Osteoblast (primary cell): Measurements from ENCODE around the gene RHBDF1. TPM values are rescaled to one million over a fixed set of nuclear protein-coding genes. Genes with fewer than 3 reads are reported as not detected.
"Not testable (repeated sequence)": the region's sequence is repeated elsewhere in the genome, so short reads cannot be mapped to it uniquely, and the experiment has no call there.

Experiments
- DNase-seq: peaks from one replicate; pipeline ENCODE4 v3.0.0; 2011; ENCODE audit warnings: low spot score, mixed read lengths; ENCODE audit not compliant: insufficient read length; ENCODE audit errors: missing footprints
- H2AFZ ChIP-seq: 2 replicates; pipeline ENCODE4 v1.6.0; 2011; ENCODE audit warnings: mild to moderate bottlenecking, low read length
- H3K27ac ChIP-seq: 2 replicates; pipeline ENCODE4 v1.5.1; 2011; ENCODE audit warnings: mild to moderate bottlenecking, low read depth, low read length, moderate library complexity
- H3K27me3 ChIP-seq: 2 replicates; pipeline ENCODE4 v1.6.0; 2012; ENCODE audit warnings: mild to moderate bottlenecking, control low read depth, inconsistent platforms, low read length, moderate library complexity; ENCODE audit not compliant: insufficient read depth
- H3K36me3 ChIP-seq: 2 replicates; pipeline ENCODE4 v1.5.1; 2011; ENCODE audit warnings: mild to moderate bottlenecking, low read length, control low read depth, moderate library complexity; ENCODE audit not compliant: insufficient read depth
- H3K4me1 ChIP-seq: 2 replicates; pipeline ENCODE4 v1.5.1; 2011; ENCODE audit warnings: mild to moderate bottlenecking, low read length, control low read depth, moderate library complexity; ENCODE audit not compliant: insufficient read depth
- H3K4me2 ChIP-seq: 2 replicates; pipeline ENCODE4 v1.6.0; 2011; ENCODE audit warnings: mild to moderate bottlenecking, low read length; ENCODE audit not compliant: insufficient read depth
- H3K4me3 ChIP-seq: fragments of 200-600 bp; sonication (generic); 3 replicates; pipeline ENCODE4 v1.5.1; 2012; ENCODE audit warnings: mild to moderate bottlenecking, low read length, inconsistent platforms; ENCODE audit not compliant: insufficient read depth
- H3K79me2 ChIP-seq: 2 replicates; pipeline ENCODE4 v1.6.0; 2012; ENCODE audit warnings: mild to moderate bottlenecking, low read length, control low read depth, inconsistent platforms; ENCODE audit not compliant: insufficient read depth
- H3K9me3 ChIP-seq: 2 replicates; pipeline ENCODE4 v1.5.1; 2011; ENCODE audit warnings: low read depth, low read length, control low read depth
- H4K20me1 ChIP-seq: 2 replicates; pipeline ENCODE4 v1.6.0; 2012; ENCODE audit warnings: mild to moderate bottlenecking, low read length, control low read depth; ENCODE audit not compliant: insufficient read depth
- CTCF ChIP-seq: IDR thresholded peaks from 2 replicates; pipeline ENCODE4 v1.5.1; 2011; ENCODE audit warnings: mild to moderate bottlenecking, low read depth, low read length, moderate library complexity; ENCODE audit errors: extremely low read depth
- total RNA-seq: library from RNA; depleted of rRNA; stranded (reverse); fragments of >200 nt; gene quantifications from 2 replicates; pipeline ENCODE4 v1.2.3, GENCODE V29; 2012

RHBDF1 gene
- total RNA-seq, 1 donor: 32.2 TPM

- Histone ChIP-seq H3K4me2 (peak overlapping the region; percentile 58), H3K27ac (no peak overlapping the region), H2AFZ (peak overlapping the region; percentile 61), H3K79me2 (no peaks in the 10 kb centered on the region), H3K9me3 (no peaks in the 10 kb centered on the region), H3K4me3 (peak overlapping the region; percentile 29), H3K27me3 (no peaks in the 10 kb centered on the region), H4K20me1 (no peaks in the 10 kb centered on the region), H3K36me3 (peaks cover 13% of the 10 kb centered on the region), H3K4me1 (no peaks in the 10 kb centered on the region)
- no peak for TF ChIP-seq CTCF
- DNase-seq: no peak
Measured at GRCh38 chr16:41439-42068, 30.9 kb downstream of the RHBDF1 start.

GRCh38 chr16:38941-39892 lies 33.2 kb downstream of the RHBDF1 start:
- Histone ChIP-seq H3K9me3 (no peaks in the 10 kb centered on the region), H2AFZ (no peak overlapping the region), H3K4me3 (no peak overlapping the region), H3K4me1 (no peaks in the 10 kb centered on the region), H3K27ac (no peak overlapping the region), H4K20me1 (no peaks in the 10 kb centered on the region), H3K27me3 (no peaks in the 10 kb centered on the region), H3K79me2 (no peaks in the 10 kb centered on the region), H3K36me3 (peaks cover 10% of the 10 kb centered on the region), H3K4me2 (no peak overlapping the region)
- TF ChIP-seq CTCF: no peak
- DNase-seq: no peak

GRCh38 chr16:38206-38605 lies 34.2 kb downstream of the RHBDF1 start:
- H3K36me3 ChIP-seq, H4K20me1 ChIP-seq, H3K79me2 ChIP-seq, DNase-seq, H3K27me3 ChIP-seq, H3K4me2 ChIP-seq, H3K4me3 ChIP-seq, H3K4me1 ChIP-seq, H3K9me3 ChIP-seq, H2AFZ ChIP-seq, H3K27ac ChIP-seq: not testable (repeated sequence)

GRCh38 chr16:37511-37910 lies 34.9 kb downstream of the RHBDF1 start:
- H3K36me3 ChIP-seq: no peaks in the 10 kb centered on the region
- no peaks in the 10 kb centered on the region for H4K20me1 ChIP-seq
- no peak overlapping the region for H2AFZ ChIP-seq
- no peak overlapping the region for H3K4me3 ChIP-seq
- no peak for DNase-seq
- no peak overlapping the region for H3K4me2 ChIP-seq
- no peaks in the 10 kb centered on the region for H3K4me1 ChIP-seq
- H3K79me2 ChIP-seq: no peaks in the 10 kb centered on the region
- TF ChIP-seq CTCF: no peak
- no peaks in the 10 kb centered on the region for H3K9me3 ChIP-seq
- H3K27ac ChIP-seq: no peak overlapping the region
- no peaks in the 10 kb centered on the region for H3K27me3 ChIP-seq
